Measurements from ENCODE around the gene B4GALT5. TPM values are rescaled to one million over a fixed set of nuclear protein-coding genes. Genes with fewer than 3 reads are reported as not detected.

The B4GALT5 gene
- total RNA-seq, 4 donors from 2014 or later = 4.2 to 10.3 (median 7.1) TPM

- TF ChIP-seq POLR2A (IDR thresholded peaks at IDR 0.05) (no peak), CTCF (IDR thresholded peaks at IDR 0.05) (no peak)
- DNase-seq (ENCODE audit: low spot score in 2 of 2) = no peak
- no peak overlapping the region for H3K4me3 ChIP-seq (ENCODE audit: low read depth, poor library complexity, severe bottlenecking)
- intact Hi-C loops (cut with DNase I; ENCODE audit: low total_unique reads) = no loop called here
- WGBS, 2 donors = 80 to 87% methylated on average over 8 of the region's 8 CpGs
Observed at GRCh38 chr20:49741977-49742376, 28.3 kb upstream of the B4GALT5 start.

- no peak for DNase-seq (ENCODE audit: low spot score in 2 of 2)
- TF ChIP-seq CTCF (IDR thresholded peaks at IDR 0.05) = no peak
- TF ChIP-seq POLR2A (IDR thresholded peaks at IDR 0.05) = no peak
- intact Hi-C loops (cut with DNase I; ENCODE audit: low total_unique reads) = no loop called here
- H3K4me3 ChIP-seq (ENCODE audit: low read depth, poor library complexity, severe bottlenecking) = no peak overlapping the region
- WGBS, 2 donors = 88 to 90% methylated on average over 5 of the region's 5 CpGs
Observed at GRCh38 chr20:49740807-49741206, 27.1 kb upstream of the B4GALT5 start.

- intact Hi-C loops (cut with DNase I; ENCODE audit: low total_unique reads) = no loop called here
- TF ChIP-seq CTCF (IDR thresholded peaks at IDR 0.05) (no peak), POLR2A (IDR thresholded peaks at IDR 0.05) (no peak)
- H3K4me3 ChIP-seq (ENCODE audit: low read depth, poor library complexity, severe bottlenecking) = no peak overlapping the region
- 71 to 75% methylated on average over 2 to 6 of the region's 6 CpGs for WGBS, 2 donors
- no peak for DNase-seq (ENCODE audit: low spot score in 2 of 2)
Observed at GRCh38 chr20:49739042-49739441, 25.4 kb upstream of the B4GALT5 start.

- WGBS, 2 donors = 72 to 76% methylated on average over 2 of the region's 2 CpGs
- TF ChIP-seq CTCF (IDR thresholded peaks at IDR 0.05) (no peak), POLR2A (IDR thresholded peaks at IDR 0.05) (no peak)
- DNase-seq (ENCODE audit: low spot score in 2 of 2) = no peak
- no peak overlapping the region for H3K4me3 ChIP-seq (ENCODE audit: low read depth, poor library complexity, severe bottlenecking)
- intact Hi-C loops (cut with DNase I; ENCODE audit: low total_unique reads) = no loop called here
Observed at GRCh38 chr20:49737260-49737659, 23.6 kb upstream of the B4GALT5 start.

- 92 to 99% methylated on average over 3 of the region's 3 CpGs for WGBS, 2 donors
- no peak overlapping the region for H3K4me3 ChIP-seq (ENCODE audit: low read depth, poor library complexity, severe bottlenecking)
- TF ChIP-seq POLR2A (IDR thresholded peaks at IDR 0.05) (no peak), CTCF (IDR thresholded peaks at IDR 0.05) (no peak)
- no peak for DNase-seq (ENCODE audit: low spot score in 2 of 2)
- intact Hi-C loops (cut with DNase I; ENCODE audit: low total_unique reads) = loop anchor here (5.0 kb wide), 1 partner anchor 728 kb away; no protein-coding TSS in a partner anchor
Observed at GRCh38 chr20:49729780-49730179, 16.1 kb upstream of the B4GALT5 start.

Data from lower leg skin (tissue), 4 donors.